HCEC 1CT (cell line): Measurements from ENCODE around the gene MEIS2.

Source experiments
- DNase-seq: peaks from one replicate; pipeline ENCODE4 v3.0.0-alpha.2; 2017

Gene MEIS2

GRCh38 chr15:36924034-36924433 is 176.3 kb downstream of the MEIS2 start:
- no peak for DNase-seq

DNA sequence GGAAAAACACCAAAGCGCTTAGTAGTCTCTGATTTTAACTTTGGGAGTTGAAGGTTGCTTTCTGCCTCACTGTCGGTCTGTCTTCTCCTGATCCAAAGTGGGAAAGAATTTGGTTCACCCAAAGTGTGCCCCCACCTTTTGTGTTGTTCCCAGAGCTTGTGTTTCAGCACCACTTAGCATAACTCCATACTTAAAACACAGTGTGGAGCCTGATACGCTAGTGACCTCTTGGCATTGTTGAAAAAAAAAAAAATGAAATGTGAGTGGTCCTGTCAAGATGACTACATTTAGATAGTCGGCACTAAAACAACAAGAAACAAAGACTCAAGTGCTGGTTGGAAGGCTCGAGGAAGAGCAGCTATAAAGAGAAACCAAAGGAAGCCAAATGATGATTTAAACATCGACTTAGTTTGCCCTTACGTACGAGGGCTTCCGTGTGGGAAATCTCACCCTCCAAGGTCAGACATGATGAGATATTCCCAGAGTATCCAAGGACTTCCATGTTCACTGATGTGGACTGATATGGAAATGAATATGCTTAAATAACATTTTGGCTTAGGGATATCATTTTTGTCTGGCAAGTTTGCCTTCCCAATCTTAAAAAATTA is 178.8 kb downstream of the MEIS2 start:
- no peak for DNase-seq

GRCh38 chr15:36917411-36918267 is 182.7 kb downstream of the MEIS2 start:
- DNase-seq, result no peak

DNA sequence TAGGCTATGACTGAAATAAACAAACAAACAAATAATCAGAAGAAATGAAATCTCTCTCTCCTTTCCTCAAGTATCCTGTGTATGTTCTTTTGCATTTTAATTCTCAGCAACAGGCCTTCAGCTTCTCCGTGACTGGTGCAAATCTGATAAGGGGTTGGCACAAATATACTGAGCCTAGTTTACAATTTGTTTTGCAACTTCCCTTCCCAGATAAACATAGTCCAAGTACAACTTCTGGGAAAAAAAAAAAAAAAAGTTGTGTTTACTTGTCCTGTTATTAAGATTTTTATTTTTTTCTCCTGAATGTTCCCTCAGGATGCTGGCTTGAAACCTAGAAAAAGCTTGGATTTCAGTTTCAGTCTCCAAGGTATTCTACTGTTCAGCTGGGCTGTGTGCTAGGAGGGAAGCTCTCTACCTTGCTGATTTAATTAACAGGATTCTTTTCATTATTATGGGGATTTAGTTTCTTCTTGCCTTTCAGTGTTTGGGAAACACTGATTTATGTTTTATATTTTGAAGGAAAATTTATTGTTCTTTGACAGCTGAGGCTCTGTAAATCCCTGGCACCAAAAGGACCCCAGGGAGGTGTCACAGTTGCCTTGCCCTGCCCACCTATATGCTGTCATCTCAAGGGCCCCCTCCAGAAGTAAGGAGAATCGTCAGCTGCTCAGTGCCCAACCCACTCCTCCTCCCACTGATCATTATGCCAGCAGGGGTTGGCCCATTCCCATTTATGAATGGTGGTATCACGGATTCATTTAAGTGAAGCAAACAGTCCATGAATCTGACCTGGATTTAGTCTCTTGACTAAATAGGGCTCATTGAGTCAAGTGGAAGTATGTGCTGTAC is 185.2 kb downstream of the MEIS2 start:
- DNase-seq, result no peak

DNA sequence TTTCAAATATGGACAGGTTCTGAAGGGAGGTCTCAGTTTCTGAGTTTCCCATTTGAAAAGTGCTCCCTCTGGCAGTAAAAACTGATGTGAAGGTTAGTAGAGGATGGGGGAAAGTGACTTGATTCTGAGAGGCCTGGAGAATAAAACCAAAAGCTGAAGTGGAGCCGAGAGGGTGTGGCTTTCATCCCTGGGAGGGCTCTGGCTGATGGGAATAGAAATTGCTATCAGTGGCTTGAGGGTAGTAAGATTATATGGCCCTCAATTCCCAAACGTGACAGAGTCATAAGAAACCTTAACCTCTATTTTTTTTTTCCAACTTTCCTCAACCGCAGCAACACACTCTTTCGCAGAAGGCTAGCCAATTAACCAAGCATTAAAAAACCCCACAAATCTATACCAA is 185.9 kb downstream of the MEIS2 start:
- DNase-seq, result no peak

GRCh38 chr15:36912311-36912712 is 188.0 kb downstream of the MEIS2 start:
- DNase-seq, result peak; percentile 22

DNA sequence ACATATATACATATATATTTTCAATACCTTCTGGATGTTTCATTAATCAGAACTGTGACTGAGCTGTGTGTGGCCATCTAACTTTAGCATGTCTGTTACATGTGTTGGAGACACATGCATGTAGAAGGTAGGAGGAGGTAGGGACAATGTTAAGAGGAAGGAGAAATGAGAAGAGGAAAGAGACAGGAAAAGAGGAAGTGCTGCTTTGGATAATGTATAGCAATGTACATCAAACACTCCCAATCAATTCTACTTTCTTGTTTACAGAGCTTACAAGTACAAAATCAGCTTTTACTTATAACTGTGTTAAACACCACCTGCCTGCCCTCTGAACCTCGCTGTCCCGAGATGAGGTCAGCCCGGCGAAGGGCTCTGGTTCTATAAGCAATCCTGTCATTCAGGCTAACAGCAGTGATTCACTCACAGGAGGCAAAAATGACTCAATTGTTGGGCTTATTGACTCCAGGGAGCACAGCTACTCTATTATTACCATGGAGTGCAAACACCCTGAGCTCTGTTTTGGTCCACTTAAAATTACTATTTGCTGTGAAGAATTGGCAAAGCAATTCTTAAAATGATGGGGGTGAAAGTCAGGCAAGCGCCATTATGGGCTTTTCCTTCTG is 188.9 kb downstream of the MEIS2 start:
- DNase-seq, result peak; percentile 70

- DNase-seq, result no peak
These were observed 191.4 kb downstream of the MEIS2 start for GRCh38 chr15:36908991-36909390.

GRCh38 chr15:36907295-36907694 is 193.1 kb downstream of the MEIS2 start:
- no peak for DNase-seq

- peak; percentile 69 for DNase-seq
These were observed 194.4 kb downstream of the MEIS2 start for GRCh38 chr15:36905908-36906307.

DNA sequence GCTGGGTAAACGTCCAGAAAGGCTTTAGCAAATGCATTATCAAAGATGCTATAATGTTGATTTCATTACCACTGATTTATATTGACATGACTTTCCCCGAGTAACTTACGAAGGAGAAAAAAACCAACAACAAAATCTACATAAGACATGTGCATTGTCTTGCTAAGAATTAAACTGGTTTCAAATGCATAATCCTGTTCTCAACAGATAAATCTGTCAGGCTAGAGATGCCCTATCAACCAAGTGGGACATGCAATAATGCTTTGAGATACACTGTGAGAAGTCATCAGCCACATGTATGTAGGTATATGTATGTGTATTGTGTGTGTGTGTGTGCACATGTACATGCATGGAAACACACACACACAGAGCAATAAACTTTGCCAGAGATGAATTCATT is 195.6 kb downstream of the MEIS2 start:
- DNase-seq, result no peak

DNA sequence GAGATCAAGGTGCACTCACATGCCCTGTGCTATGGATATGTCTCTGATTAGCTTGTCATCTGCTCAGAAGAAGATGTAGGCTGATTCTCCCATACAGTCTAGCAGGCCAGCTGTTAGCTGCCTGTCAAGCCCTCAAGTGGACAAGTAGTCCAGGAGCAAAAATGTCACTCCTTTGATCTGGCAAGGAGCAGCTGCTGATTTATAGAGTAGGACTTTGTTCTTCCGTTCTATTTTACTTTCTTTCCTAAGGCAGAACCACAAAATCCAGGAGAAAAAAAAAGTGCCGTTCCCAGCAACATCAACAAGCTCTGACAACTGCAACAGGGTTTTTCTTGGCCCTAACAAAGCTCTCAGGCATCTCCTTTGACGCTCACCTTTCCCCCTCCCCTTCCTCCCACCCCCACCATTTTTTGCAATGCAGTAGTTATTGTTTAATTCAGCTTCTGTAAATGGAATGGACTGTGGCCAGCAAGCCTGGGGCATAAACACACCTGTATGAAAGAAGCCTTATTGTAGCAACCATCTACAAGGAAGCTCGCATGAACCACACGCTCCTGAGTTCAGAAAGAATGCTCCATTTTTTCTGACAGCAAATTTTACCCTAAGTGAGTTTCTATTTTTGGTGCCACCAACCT is 196.3 kb downstream of the MEIS2 start:
- DNase-seq, result no peak

GRCh38 chr15:36903195-36903594 is 197.2 kb downstream of the MEIS2 start:
- DNase-seq, result no peak

DNA sequence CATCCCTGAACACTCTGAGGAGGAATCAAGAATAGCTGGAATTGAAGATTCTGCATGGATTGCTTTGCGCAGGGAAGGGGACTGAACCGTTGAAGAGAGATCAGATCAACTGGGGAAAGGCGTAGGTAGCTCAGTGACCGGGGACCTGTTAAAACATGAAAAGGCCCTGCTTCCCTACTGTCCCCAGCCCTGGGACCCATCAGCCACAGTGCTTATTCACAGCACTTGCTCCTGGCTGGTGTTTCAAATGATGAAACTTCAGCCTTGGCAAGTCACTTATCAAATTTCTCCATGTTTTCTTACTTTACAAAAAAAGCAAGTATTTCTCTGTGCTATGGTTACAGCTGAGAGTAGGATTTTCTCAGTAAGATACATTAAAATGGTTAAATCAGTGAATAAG is 199.3 kb downstream of the MEIS2 start:
- no peak for DNase-seq

- no peak for DNase-seq
These were observed 200.7 kb downstream of the MEIS2 start for GRCh38 chr15:36899696-36900095.

- DNase-seq, result no peak
These were observed 201.7 kb downstream of the MEIS2 start for GRCh38 chr15:36898536-36899126.

- DNase-seq, result no peak
These were observed 202.5 kb downstream of the MEIS2 start for GRCh38 chr15:36897834-36898233.

GRCh38 chr15:36896949-36897348 is 203.4 kb downstream of the MEIS2 start:
- DNase-seq, result no peak

GRCh38 chr15:36894075-36894474 is 206.3 kb downstream of the MEIS2 start:
- DNase-seq, result no peak

DNA sequence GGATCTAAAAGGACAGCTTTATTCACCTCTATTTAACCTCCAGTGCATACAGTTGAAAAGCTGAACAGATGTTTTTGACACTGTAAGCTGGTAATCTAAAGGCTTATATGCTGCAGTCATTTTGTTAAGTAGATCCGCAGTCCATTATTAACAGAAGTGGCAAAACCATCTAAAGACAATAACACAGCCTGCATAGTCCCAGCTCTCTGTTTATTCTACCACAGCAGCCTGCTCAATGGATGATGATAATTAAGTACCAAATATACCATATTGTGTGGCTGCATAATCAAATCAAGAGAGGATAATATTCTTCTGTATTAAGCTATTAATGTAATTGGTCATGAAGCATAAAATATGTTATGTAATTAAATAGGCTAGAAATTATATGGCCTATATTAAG is 207.1 kb downstream of the MEIS2 start:
- DNase-seq, result no peak

DNA sequence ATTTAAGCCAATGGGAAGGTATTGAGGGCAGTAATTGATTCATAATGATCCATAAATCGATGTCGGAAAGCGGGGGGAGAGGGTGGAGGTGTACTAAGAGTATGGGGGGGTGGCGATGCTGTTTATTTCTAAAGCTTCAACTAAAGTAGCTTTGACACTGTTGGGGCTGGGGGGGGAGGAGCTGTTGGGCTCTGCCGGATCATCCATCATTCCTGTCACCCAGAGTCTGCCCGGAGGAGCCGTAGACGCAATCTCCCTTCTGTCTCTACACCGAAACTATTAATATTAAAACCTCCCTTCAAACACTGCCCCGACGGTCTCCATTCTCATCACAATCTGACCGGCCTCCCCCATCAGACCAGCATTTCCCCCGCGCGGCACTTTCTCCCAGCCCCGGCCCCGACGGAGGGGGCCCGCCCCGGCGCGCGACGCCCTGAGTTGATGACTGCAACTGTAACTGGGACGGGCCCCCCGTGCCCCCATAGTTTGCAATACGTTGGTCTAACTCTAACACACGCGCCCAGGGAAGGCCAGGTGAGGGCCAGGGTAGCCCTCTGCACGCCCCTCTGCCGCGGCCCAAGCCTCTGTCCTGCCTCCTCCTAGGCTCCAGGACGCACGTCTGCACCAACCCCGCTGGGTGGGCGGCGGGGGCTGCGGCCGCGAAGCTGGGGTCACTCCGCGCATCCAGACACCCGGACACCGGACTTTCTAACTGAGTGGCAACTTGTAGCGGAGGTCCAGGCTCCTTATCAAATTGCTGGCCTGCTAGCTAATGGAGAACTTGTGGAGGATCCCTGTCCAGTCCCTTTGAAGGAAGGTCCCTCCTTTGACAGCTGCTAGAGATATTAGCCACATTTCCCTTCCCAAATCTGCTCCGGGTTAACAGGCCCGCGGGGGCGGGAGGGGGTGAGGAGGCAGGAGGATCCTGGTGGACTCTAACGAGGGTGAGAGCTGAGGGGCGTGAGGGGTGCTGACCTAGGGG is 212.0 kb downstream of the MEIS2 start:
- DNase-seq, result no peak
